HUES64 (cell line): Measurements from ENCODE around the gene CISD3.
A peak's percentile ranks its signal among the peaks of the same experiment; 100 is the strongest.
"Not testable (repeated sequence)": the region's sequence is repeated elsewhere in the genome, so short reads cannot be mapped to it uniquely, and the experiment has no call there.

ENCODE experiments used
- H3K27ac ChIP-seq: 2 replicates; pipeline ENCODE4 v1.7.0; 2013; ENCODE audit warnings: low read depth, low read length, inconsistent platforms
- H3K27me3 ChIP-seq: 2 replicates; pipeline ENCODE4 v1.6.1; 2013; ENCODE audit warnings: mild to moderate bottlenecking, low read length; ENCODE audit not compliant: insufficient read depth
- H3K36me3 ChIP-seq: 2 replicates; pipeline ENCODE4 v1.6.1; 2013; ENCODE audit warnings: mild to moderate bottlenecking, low read length; ENCODE audit not compliant: insufficient read depth
- H3K4me1 ChIP-seq: 2 replicates; pipeline ENCODE4 v1.6.1; 2013; ENCODE audit warnings: mild to moderate bottlenecking, low read length, moderate library complexity; ENCODE audit not compliant: insufficient read depth
- H3K4me3 ChIP-seq: 2 replicates; pipeline ENCODE4 v1.5.1; 2013; ENCODE audit warnings: mild to moderate bottlenecking, low read length, moderate library complexity
- H3K9ac ChIP-seq: 2 replicates; pipeline ENCODE4 v1.6.1; 2013; ENCODE audit warnings: mild to moderate bottlenecking, low read depth, low read length
- H3K9me3 ChIP-seq: 2 replicates; pipeline ENCODE4 v1.6.1; 2013; ENCODE audit warnings: low read depth, low read length; ENCODE audit not compliant: insufficient read depth
- WGBS: fragments of 150-250, 120-280 bp; methylation state at CpG from one replicate; pipeline ENCODE4 v1.1.7; 2013; ENCODE audit warnings: missing lambda C conversion rate; 5-methylcytosine and 5-hydroxymethylcytosine counted together

CISD3 gene

GRCh38 chr17:38717139-38717745 lies 12.9 kb upstream of the CISD3 start:
- Histone ChIP-seq H3K36me3 (no peaks in the 10 kb centered on the region), H3K27me3 (peaks cover 18% of the 10 kb centered on the region), H3K4me1 (peaks cover 20% of the 10 kb centered on the region), H3K27ac (no peak overlapping the region), H3K9ac (no peak overlapping the region), H3K9me3 (no peaks in the 10 kb centered on the region), H3K4me3 (no peak overlapping the region)
- 90% methylated on average over 12 of the region's 12 CpGs for WGBS

DNA sequence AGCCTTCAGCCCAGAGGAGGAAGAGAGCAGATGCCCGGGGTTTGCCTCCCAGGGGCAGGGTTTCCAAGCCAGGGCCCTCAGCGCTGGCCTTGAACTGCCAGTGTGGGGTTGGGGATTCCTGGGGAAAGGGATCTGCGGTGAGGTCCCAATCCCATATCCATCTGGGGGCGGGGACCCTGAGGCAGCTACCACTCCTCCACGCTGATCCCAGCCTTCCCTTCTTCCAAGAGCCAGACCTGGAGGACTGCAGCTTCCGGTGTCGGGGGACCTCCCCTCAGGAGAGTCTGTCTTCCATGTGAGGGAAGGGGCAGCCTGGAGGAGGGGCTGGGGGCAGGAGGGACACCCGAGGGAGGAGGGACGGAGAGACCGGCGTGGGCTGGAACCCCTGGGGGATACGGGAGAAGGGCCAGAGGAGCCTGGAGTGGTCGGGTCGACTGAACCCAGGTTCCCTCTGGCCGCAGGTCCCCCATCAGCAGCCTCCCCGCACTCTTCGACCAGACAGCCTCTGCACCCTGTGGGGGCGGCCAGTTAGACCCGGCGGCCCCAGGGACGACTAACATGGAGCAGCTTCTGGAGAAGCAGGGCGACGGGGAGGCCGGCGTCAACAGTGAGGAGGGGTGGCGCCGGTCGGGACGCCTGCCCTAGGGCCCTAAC lies 10.7 kb upstream of the CISD3 start:
- peak overlapping the region; percentile 35 for H3K4me3 ChIP-seq
- H3K9me3 ChIP-seq, result no peaks in the 10 kb centered on the region
- peaks cover 18% of the 10 kb centered on the region for H3K27me3 ChIP-seq
- H3K27ac ChIP-seq, result no peak overlapping the region
- H3K36me3 ChIP-seq, result no peaks in the 10 kb centered on the region
- 82% methylated on average over 26 of the region's 29 CpGs for WGBS
- H3K4me1 ChIP-seq, result peaks cover 20% of the 10 kb centered on the region
- no peak overlapping the region for H3K9ac ChIP-seq

GRCh38 chr17:38719943-38720641 lies 10.0 kb upstream of the CISD3 start:
- Histone ChIP-seq H3K4me1 (peaks cover 20% of the 10 kb centered on the region), H3K27me3 (peaks cover 18% of the 10 kb centered on the region), H3K4me3 (peak overlapping the region; percentile 44), H3K9ac (no peak overlapping the region), H3K36me3 (no peaks in the 10 kb centered on the region), H3K27ac (no peak overlapping the region), H3K9me3 (no peaks in the 10 kb centered on the region)
- 73% methylated on average over 39 of the region's 39 CpGs for WGBS

GRCh38 chr17:38720941-38721340 lies 9.2 kb upstream of the CISD3 start:
- Histone ChIP-seq H3K27me3 (peaks cover 18% of the 10 kb centered on the region), H3K9me3 (no peaks in the 10 kb centered on the region), H3K4me1 (peaks cover 14% of the 10 kb centered on the region), H3K36me3 (no peaks in the 10 kb centered on the region), H3K9ac (no peak overlapping the region), H3K4me3 (no peak overlapping the region), H3K27ac (no peak overlapping the region)
- 98% methylated on average over 6 of the region's 6 CpGs for WGBS

GRCh38 chr17:38721802-38722201 lies 8.3 kb upstream of the CISD3 start:
- Histone ChIP-seq H3K27ac (no peak overlapping the region), H3K36me3 (no peaks in the 10 kb centered on the region), H3K4me1 (peaks cover 12% of the 10 kb centered on the region), H3K9me3 (no peaks in the 10 kb centered on the region), H3K27me3 (peaks cover 18% of the 10 kb centered on the region), H3K4me3 (no peak overlapping the region), H3K9ac (no peak overlapping the region)
- WGBS, result 94% methylated on average over 16 of the region's 16 CpGs

GRCh38 chr17:38724337-38724988 lies 5.7 kb upstream of the CISD3 start:
- H3K9me3 ChIP-seq, result no peaks in the 10 kb centered on the region
- H3K36me3 ChIP-seq, result no peaks in the 10 kb centered on the region
- H3K9ac ChIP-seq, result no peak overlapping the region
- no peak overlapping the region for H3K27ac ChIP-seq
- peaks cover 5% of the 10 kb centered on the region; the same call in 1 of the 2 replicates for H3K4me1 ChIP-seq
- H3K4me3 ChIP-seq, result no peak overlapping the region
- 96% methylated on average over 15 of the region's 16 CpGs for WGBS
- H3K27me3 ChIP-seq, result peaks cover 34% of the 10 kb centered on the region

DNA sequence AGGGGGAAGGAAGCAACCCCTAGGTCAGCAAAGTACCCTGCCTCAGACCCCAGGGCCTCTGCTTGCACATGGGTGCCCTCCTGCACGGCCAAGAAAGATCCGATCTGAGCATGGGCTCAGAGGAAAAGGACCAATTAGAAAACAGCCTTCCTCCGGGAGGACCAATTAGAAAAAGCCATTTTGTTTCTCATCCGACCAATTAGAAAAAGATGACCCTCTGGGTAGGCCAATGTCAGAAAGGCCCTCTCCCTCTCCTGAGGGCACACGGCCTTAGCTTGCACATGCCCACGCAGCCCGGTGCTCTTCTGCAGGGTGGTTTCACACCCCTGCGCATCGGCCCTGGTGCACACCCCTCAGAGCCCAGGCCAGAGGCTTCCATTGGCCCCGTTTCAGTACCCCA lies 5.1 kb upstream of the CISD3 start:
- Histone ChIP-seq H3K27ac (no peak overlapping the region), H3K9ac (no peak overlapping the region), H3K27me3 (peaks cover 34% of the 10 kb centered on the region), H3K4me1 (peaks cover 5% of the 10 kb centered on the region; the same call in 1 of the 2 replicates), H3K4me3 (no peak overlapping the region), H3K9me3 (no peaks in the 10 kb centered on the region), H3K36me3 (no peaks in the 10 kb centered on the region)
- WGBS, result 90% methylated on average over 10 of the region's 10 CpGs

- not testable (repeated sequence) for H3K4me1 ChIP-seq, H3K9ac ChIP-seq, H3K9me3 ChIP-seq, H3K27ac ChIP-seq, H3K36me3 ChIP-seq, H3K4me3 ChIP-seq
- H3K27me3 ChIP-seq, result peaks cover 24% of the 10 kb centered on the region
- 74% methylated on average over 6 of the region's 8 CpGs for WGBS
Measured at GRCh38 chr17:38726145-38726544, 4.0 kb upstream of the CISD3 start.

GRCh38 chr17:38727736-38728135 lies 2.4 kb upstream of the CISD3 start:
- H3K4me1 ChIP-seq, result peaks cover 6% of the 10 kb centered on the region; the same call in 1 of the 2 replicates
- H3K27ac ChIP-seq, result no peak overlapping the region
- H3K36me3 ChIP-seq, result peaks cover under 1% of the 10 kb centered on the region; the same call in 1 of the 2 replicates
- H3K9ac ChIP-seq, result no peak overlapping the region
- H3K4me3 ChIP-seq, result no peak overlapping the region
- 98% methylated on average over 4 of the region's 5 CpGs for WGBS
- peaks cover 20% of the 10 kb centered on the region for H3K27me3 ChIP-seq
- no peaks in the 10 kb centered on the region for H3K9me3 ChIP-seq

- Histone ChIP-seq H3K4me1 (peaks cover 6% of the 10 kb centered on the region; the same call in 1 of the 2 replicates), H3K27me3 (peaks cover 20% of the 10 kb centered on the region), H3K9ac (no peak overlapping the region), H3K27ac (no peak overlapping the region), H3K36me3 (peaks cover 6% of the 10 kb centered on the region; the same call in 1 of the 2 replicates), H3K9me3 (no peaks in the 10 kb centered on the region), H3K4me3 (no peak overlapping the region)
- 86% methylated on average over 8 of the region's 8 CpGs for WGBS
Measured at GRCh38 chr17:38728290-38728831, 1.8 kb upstream of the CISD3 start.
